Measurements from ENCODE around the gene FAM200B.

Gene FAM200B

DNA sequence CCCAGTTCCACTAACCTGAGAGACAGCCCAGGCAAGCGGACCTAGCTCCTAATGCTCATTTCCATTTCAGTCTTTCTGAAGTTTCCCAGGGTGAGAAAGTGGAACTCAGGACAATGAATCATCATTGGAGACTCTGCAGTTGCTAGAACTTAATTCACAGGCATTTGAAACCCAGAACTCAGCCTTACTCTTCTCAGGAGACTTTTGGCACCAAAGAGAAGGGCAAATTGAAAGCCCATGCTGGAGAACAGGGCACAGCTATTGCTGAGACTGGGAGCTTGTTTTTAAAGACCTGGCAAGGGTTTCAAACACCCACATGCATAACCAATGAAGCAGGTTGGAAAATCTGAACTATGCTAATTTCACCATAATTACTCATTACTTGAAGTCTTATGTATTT lies 57.2 kb downstream of the FAM200B start:
- DNase-seq = no peak

All from activated CD4-positive, alpha-beta T cell treated with anti-CD3 and anti-CD28 coated beads for 1 hour (primary cell).